Lower leg skin (tissue), 3 donors: ENCODE results near the gene KRTAP4-11.

Experiments
- POLR2A ChIP-seq, 2 donors: fragments of 450-650 bp; IDR thresholded peaks; one replicate each; pipeline ENCODE4 v1.6.1; 2016 to 2017; ENCODE audit warnings: antibody characterized with exemption in 2 of 2, mild to moderate bottlenecking in 1 of 2, moderate library complexity in 1 of 2
- TF ChIP-seq, protein P1 (sequence below), 3 donors: fragments of 450-650 bp; IDR thresholded peaks; one replicate each; pipeline ENCODE4 v1.5.1; 2016; ENCODE audit warnings: antibody characterized with exemption in 3 of 3, mild to moderate bottlenecking in 3 of 3, moderate library complexity in 2 of 3

DNA sequence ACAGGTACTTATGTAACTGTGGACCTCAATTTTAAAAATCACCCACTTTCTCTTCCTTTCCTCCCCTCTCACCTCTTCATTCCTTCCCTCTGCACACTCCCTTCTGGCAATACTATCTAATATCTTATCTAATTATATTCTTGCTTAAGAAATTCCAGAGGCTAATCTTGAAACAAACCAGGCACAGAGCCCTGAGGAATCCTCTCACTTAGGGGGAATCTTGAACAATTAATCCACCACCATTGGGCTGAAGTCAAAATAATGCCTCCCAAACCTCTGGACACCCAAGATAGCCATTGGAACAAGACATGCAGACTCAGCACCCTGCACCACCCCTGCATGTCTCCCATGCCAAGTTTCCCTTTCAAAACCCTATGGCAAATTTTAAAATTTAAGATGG, 23.2 kb upstream of the KRTAP4-11 start:
- TF ChIP-seq POLR2A (IDR thresholded peaks at IDR 0.05) = no peak
- TF ChIP-seq, protein P1, sequence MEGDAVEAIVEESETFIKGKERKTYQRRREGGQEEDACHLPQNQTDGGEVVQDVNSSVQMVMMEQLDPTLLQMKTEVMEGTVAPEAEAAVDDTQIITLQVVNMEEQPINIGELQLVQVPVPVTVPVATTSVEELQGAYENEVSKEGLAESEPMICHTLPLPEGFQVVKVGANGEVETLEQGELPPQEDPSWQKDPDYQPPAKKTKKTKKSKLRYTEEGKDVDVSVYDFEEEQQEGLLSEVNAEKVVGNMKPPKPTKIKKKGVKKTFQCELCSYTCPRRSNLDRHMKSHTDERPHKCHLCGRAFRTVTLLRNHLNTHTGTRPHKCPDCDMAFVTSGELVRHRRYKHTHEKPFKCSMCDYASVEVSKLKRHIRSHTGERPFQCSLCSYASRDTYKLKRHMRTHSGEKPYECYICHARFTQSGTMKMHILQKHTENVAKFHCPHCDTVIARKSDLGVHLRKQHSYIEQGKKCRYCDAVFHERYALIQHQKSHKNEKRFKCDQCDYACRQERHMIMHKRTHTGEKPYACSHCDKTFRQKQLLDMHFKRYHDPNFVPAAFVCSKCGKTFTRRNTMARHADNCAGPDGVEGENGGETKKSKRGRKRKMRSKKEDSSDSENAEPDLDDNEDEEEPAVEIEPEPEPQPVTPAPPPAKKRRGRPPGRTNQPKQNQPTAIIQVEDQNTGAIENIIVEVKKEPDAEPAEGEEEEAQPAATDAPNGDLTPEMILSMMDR (IDR thresholded peaks at IDR 0.05) = no peak
